ENCODE data around the gene HELZ. TPM values are rescaled to one million over a fixed set of nuclear protein-coding genes. Genes with fewer than 3 reads are reported as not detected.
"Not testable (repeated sequence)": the region's sequence is repeated elsewhere in the genome, so short reads cannot be mapped to it uniquely, and the experiment has no call there.

Gene HELZ
- total RNA-seq, 4 donors from 2014 or later = 14.7 to 122 (median 45.9) TPM

DNA sequence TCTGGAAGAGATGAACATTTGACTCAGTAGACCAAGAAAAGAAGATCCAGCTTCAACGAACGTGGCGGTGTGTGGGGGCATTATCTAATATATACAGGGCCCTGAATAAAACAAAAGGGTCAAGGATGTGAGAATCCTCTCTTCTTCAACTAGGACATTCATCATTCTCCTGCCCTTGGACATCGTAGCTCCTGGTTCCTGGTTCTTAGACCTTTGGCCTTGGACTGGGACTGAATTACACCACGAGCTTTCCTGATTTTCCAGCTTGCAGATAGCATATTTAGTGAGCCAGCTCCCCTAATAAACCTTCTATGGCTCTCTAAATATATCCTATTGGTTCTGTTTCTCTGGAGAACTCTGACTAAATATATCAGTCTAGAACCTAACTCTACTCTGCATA, 29.5 kb upstream of the HELZ start:
- Histone ChIP-seq H3K4me3 (no peak overlapping the region), H3K36me3 (no peaks in the 10 kb centered on the region), H3K9me3 (no peaks in the 10 kb centered on the region), H3K4me1 (no peaks in the 10 kb centered on the region), H3K27me3 (no peaks in the 10 kb centered on the region), H3K27ac (no peak overlapping the region)
- intact Hi-C loops (cut with DNase I; ENCODE audit: low total_unique reads) = no loop called here
- TF ChIP-seq POLR2A (IDR thresholded peaks at IDR 0.05) = no peak
- no peak for TF ChIP-seq CTCF (IDR thresholded peaks at IDR 0.05)
- no peak for DNase-seq

- Histone ChIP-seq H3K4me3 (no peak overlapping the region), H3K4me1 (no peaks in the 10 kb centered on the region), H3K9me3 (no peaks in the 10 kb centered on the region), H3K27ac (no peak overlapping the region), H3K27me3 (no peaks in the 10 kb centered on the region), H3K36me3 (no peaks in the 10 kb centered on the region)
- DNase-seq = no peak
- TF ChIP-seq CTCF (IDR thresholded peaks at IDR 0.05) = no peak
- no peak for TF ChIP-seq POLR2A (IDR thresholded peaks at IDR 0.05)
- intact Hi-C loops (cut with DNase I; ENCODE audit: low total_unique reads) = no loop called here
Observed at GRCh38 chr17:67273900-67274299, 28.9 kb upstream of the HELZ start.

DNA sequence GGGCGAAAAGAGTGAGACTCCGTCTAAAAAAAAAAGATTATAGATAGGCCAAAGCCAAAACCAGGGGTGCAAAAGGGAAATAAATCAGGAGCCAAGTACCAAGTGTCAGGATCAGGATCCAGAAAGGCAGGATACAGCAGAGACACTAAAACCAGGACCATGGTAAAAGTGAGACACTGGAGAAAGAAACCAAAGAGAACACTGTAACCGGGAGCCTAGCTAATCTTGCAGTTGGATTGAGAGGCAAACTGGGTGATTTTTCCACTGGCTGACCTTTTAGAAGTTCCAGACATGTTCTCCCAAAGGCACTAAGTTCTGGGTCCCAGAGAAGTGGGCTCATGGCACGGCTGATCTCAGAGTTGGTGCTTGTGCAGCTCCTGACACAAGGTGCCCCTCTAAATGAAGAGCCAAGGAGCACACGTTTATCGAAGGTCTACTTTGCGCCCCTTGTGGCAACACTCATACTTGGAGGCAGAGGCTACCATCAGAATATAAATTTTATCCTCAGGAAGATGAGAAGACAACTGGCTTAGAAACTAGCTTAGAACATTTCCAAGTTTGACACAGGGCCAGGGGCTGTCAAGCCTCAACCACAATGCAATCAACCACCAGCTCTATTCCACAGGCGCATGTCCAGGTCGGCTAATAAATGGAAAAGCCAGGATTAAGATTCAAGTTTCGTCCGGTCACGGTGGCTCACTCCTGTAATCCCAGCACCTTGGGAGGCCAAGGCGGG, 27.5 kb upstream of the HELZ start:
- Histone ChIP-seq H3K27ac (no peak overlapping the region), H3K4me3 (no peak overlapping the region), H3K27me3 (no peaks in the 10 kb centered on the region), H3K4me1 (no peaks in the 10 kb centered on the region), H3K9me3 (no peaks in the 10 kb centered on the region), H3K36me3 (no peaks in the 10 kb centered on the region)
- intact Hi-C loops (cut with DNase I; ENCODE audit: low total_unique reads) = no loop called here
- no peak for DNase-seq
- TF ChIP-seq CTCF (IDR thresholded peaks at IDR 0.05) (no peak), POLR2A (IDR thresholded peaks at IDR 0.05) (no peak)

- DNase-seq; intact Hi-C loops (cut with DNase I; ENCODE audit: low total_unique reads): not testable (repeated sequence)
Observed at GRCh38 chr17:67271187-67271586, 26.2 kb upstream of the HELZ start.

DNA sequence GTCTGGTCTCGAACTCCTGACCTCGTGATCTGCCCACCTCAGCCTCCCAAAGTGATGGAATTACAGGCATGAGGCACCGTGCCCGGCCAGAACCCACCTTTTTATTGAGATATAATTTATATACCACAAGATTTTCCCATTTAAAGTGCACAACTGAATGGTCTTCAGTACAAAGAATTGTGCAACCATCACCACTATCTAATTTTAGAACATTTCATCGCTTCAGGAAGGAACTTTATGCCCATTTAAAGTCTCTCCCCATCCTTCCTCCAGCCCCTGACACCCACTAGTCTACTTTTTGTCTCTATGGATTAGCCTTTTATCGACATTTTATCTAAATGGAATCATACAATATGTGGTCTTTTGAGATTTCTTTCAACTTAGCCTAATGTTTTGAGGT, 25.4 kb upstream of the HELZ start:
- Histone ChIP-seq H3K36me3 (no peaks in the 10 kb centered on the region), H3K27ac (no peak overlapping the region), H3K9me3 (no peaks in the 10 kb centered on the region), H3K4me1 (no peaks in the 10 kb centered on the region), H3K4me3 (no peak overlapping the region), H3K27me3 (no peaks in the 10 kb centered on the region)
- TF ChIP-seq CTCF (IDR thresholded peaks at IDR 0.05) (no peak), POLR2A (IDR thresholded peaks at IDR 0.05) (no peak)
- intact Hi-C loops (cut with DNase I; ENCODE audit: low total_unique reads) = no loop called here
- DNase-seq = no peak

More at GRCh38 chr17:67271187-67271586, 26.2 kb upstream of the HELZ start:
- not testable (repeated sequence) for H3K27me3 ChIP-seq, H3K4me3 ChIP-seq, H3K36me3 ChIP-seq, H3K27ac ChIP-seq, H3K4me1 ChIP-seq, H3K9me3 ChIP-seq

- H3K4me3 ChIP-seq = no peak overlapping the region
- no peak overlapping the region for H3K27ac ChIP-seq
- no peaks in the 10 kb centered on the region for H3K9me3 ChIP-seq
- no peak for TF ChIP-seq CTCF (IDR thresholded peaks at IDR 0.05)
- no peak for TF ChIP-seq POLR2A (IDR thresholded peaks at IDR 0.05)
- no peaks in the 10 kb centered on the region for H3K36me3 ChIP-seq
- H3K27me3 ChIP-seq = no peaks in the 10 kb centered on the region
- no peak for DNase-seq
- intact Hi-C loops (cut with DNase I; ENCODE audit: low total_unique reads) = no loop called here
- H3K4me1 ChIP-seq = no peaks in the 10 kb centered on the region
Observed at GRCh38 chr17:67266496-67266895, 21.5 kb upstream of the HELZ start.
